ENCODE data around the gene STAT6. TPM values are rescaled to one million over a fixed set of nuclear protein-coding genes. Genes with fewer than 3 reads are reported as not detected.
A peak's percentile ranks its signal among the peaks of the same experiment; 100 is the strongest.

Gene STAT6
- total and polyA plus RNA-seq, 2 donors (not counting 1 experiment from before 2014, with no cell fraction given) = 544 to 736 TPM

- Mint-ChIP-seq H3K27ac (peak overlapping the region; percentile 35), H3K9me3 (ENCODE audit: insufficient read depth) (no peaks in the 10 kb centered on the region), H3K27me3 (no peaks in the 10 kb centered on the region), H3K4me3 (no peak overlapping the region), H3K4me1 (no peaks in the 10 kb centered on the region)
- ATAC-seq (ENCODE audit: low read depth) (no peak), DNase-seq (no peak)
- WGBS (ENCODE audit: insufficient coverage) = 90% methylated on average over 5 of the region's 9 CpGs
- no peak overlapping the region for H3K4me3 ChIP-seq (ENCODE audit: control extremely low read depth in 1 of 5, extremely low read depth in 1 of 5, insufficient read depth in 1 of 5, low read depth in 2 of 5, low read length in 4 of 5)
- ChIA-PET CTCF (interaction anchor here (1.0 kb wide), 1 partner anchor 13 kb away, joined by 3 read pairs; no protein-coding TSS in a partner anchor), POLR2A (no interaction called here)
- H3K4me1 ChIP-seq (ENCODE audit: control insufficient read depth in 2 of 2, insufficient read depth in 2 of 2, low read length in 2 of 2) = no peaks in the 10 kb centered on the region
- intact Hi-C loops (cut with micrococcal nuclease) = no loop called here
- no peak overlapping the region for H3K4me2 ChIP-seq (replicated peaks; ENCODE audit: low read depth, low read length, poor library complexity, severe bottlenecking)
- H2AFZ ChIP-seq (ENCODE audit: insufficient read depth, low read depth, low read length, poor library complexity, severe bottlenecking) = no peak overlapping the region
- no peak overlapping the region for H3K27ac ChIP-seq (ENCODE audit: low read length in 2 of 2)
- H3K9ac ChIP-seq (ENCODE audit: low read length) = no peak overlapping the region
- no peaks in the 10 kb centered on the region for H3K79me2 ChIP-seq (ENCODE audit: control insufficient read depth, insufficient read depth, low read length)
- H3K27me3 ChIP-seq (replicated peaks in 1 of 4; ENCODE audit: control extremely low read depth in 1 of 4, control insufficient read depth in 3 of 4, insufficient read depth in 4 of 4, low read length in 3 of 4) = no peaks in the 10 kb centered on the region
- H3K36me3 ChIP-seq (replicated peaks in 1 of 2; ENCODE audit: control extremely low read depth in 1 of 2, control insufficient read depth in 1 of 2, extremely low read depth in 1 of 2, insufficient read depth in 2 of 2, low read length in 1 of 2) = no peaks in the 10 kb centered on the region
- H4K20me1 ChIP-seq (ENCODE audit: control insufficient read depth, insufficient read depth, low read length, poor library complexity, severe bottlenecking) = no peaks in the 10 kb centered on the region
- H3K9me3 ChIP-seq (ENCODE audit: control extremely low read depth in 1 of 3, control insufficient read depth in 2 of 3, insufficient read depth in 1 of 3, low read length in 2 of 3) = no peaks in the 10 kb centered on the region
- TF ChIP-seq, protein P1, sequence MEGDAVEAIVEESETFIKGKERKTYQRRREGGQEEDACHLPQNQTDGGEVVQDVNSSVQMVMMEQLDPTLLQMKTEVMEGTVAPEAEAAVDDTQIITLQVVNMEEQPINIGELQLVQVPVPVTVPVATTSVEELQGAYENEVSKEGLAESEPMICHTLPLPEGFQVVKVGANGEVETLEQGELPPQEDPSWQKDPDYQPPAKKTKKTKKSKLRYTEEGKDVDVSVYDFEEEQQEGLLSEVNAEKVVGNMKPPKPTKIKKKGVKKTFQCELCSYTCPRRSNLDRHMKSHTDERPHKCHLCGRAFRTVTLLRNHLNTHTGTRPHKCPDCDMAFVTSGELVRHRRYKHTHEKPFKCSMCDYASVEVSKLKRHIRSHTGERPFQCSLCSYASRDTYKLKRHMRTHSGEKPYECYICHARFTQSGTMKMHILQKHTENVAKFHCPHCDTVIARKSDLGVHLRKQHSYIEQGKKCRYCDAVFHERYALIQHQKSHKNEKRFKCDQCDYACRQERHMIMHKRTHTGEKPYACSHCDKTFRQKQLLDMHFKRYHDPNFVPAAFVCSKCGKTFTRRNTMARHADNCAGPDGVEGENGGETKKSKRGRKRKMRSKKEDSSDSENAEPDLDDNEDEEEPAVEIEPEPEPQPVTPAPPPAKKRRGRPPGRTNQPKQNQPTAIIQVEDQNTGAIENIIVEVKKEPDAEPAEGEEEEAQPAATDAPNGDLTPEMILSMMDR (IDR thresholded peaks at IDR 0.05) = no peak
- no peak for TF ChIP-seq EZH2 (IDR thresholded peaks at IDR 0.05; ENCODE audit: borderline replicate concordance, insufficient read depth, low read depth, low read length, poor library complexity, severe bottlenecking)
These were observed 31.0 kb upstream of the STAT6 start for GRCh38 chr12:57142121-57142520.

DNA sequence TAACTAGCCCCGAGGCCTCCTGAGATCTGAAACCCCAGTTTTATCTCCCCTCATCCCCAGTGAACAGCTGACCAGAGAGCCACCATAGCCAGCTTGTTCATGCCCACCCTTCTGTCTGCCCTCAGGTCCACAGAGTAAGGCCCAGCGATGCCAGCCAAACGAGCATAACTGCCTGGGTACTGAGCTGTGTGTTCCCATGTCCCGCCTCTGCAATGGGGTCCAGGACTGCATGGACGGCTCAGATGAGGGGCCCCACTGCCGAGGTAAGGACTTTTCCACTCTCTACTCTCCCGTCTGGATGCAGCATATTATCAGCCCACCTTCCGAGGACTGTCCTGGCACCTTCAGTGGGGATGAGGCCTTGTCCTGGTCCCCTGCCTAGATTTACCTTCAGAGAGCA is 30.1 kb upstream of the STAT6 start:
- Mint-ChIP-seq H3K4me3 (no peak overlapping the region), H3K27ac (no peak overlapping the region), H3K9me3 (ENCODE audit: insufficient read depth) (no peaks in the 10 kb centered on the region), H3K4me1 (no peaks in the 10 kb centered on the region), H3K27me3 (no peaks in the 10 kb centered on the region)
- Histone ChIP-seq H4K20me1 (ENCODE audit: control insufficient read depth, insufficient read depth, low read length, poor library complexity, severe bottlenecking) (no peaks in the 10 kb centered on the region), H3K4me1 (ENCODE audit: control insufficient read depth in 2 of 2, insufficient read depth in 2 of 2, low read length in 2 of 2) (no peaks in the 10 kb centered on the region), H3K79me2 (ENCODE audit: control insufficient read depth, insufficient read depth, low read length) (no peaks in the 10 kb centered on the region), H3K9ac (ENCODE audit: low read length) (no peak overlapping the region), H2AFZ (ENCODE audit: insufficient read depth, low read depth, low read length, poor library complexity, severe bottlenecking) (no peak overlapping the region), H3K9me3 (ENCODE audit: control extremely low read depth in 1 of 3, control insufficient read depth in 2 of 3, insufficient read depth in 1 of 3, low read length in 2 of 3) (no peaks in the 10 kb centered on the region), H3K4me2 (replicated peaks; ENCODE audit: low read depth, low read length, poor library complexity, severe bottlenecking) (no peak overlapping the region), H3K27me3 (replicated peaks in 1 of 4; ENCODE audit: control extremely low read depth in 1 of 4, control insufficient read depth in 3 of 4, insufficient read depth in 4 of 4, low read length in 3 of 4) (no peaks in the 10 kb centered on the region), H3K4me3 (ENCODE audit: control extremely low read depth in 1 of 5, extremely low read depth in 1 of 5, insufficient read depth in 1 of 5, low read depth in 2 of 5, low read length in 4 of 5) (no peak overlapping the region), H3K27ac (ENCODE audit: low read length in 2 of 2) (no peak overlapping the region), H3K36me3 (replicated peaks in 1 of 2; ENCODE audit: control extremely low read depth in 1 of 2, control insufficient read depth in 1 of 2, extremely low read depth in 1 of 2, insufficient read depth in 2 of 2, low read length in 1 of 2) (no peaks in the 10 kb centered on the region)
- DNase-seq (no peak), ATAC-seq (ENCODE audit: low read depth) (no peak)
- TF ChIP-seq, protein P1 (IDR thresholded peaks at IDR 0.05) = no peak
- no peak for TF ChIP-seq EZH2 (IDR thresholded peaks at IDR 0.05; ENCODE audit: borderline replicate concordance, insufficient read depth, low read depth, low read length, poor library complexity, severe bottlenecking)
- intact Hi-C loops (cut with micrococcal nuclease) = no loop called here
- POLR2A ChIA-PET = no interaction called here
- WGBS (ENCODE audit: insufficient coverage) = 94% methylated on average over 8 of the region's 8 CpGs
- CTCF ChIA-PET = interaction anchor here (1.0 kb wide), 1 partner anchor 13 kb away, joined by 3 read pairs; no protein-coding TSS in a partner anchor

All from B cell (primary cell).